HEK293 (cell line): ENCODE results near the gene RAB11B.

ENCODE experiments used
- CTCF ChIA-PET: fragments of 350-600 bp; formaldehyde crosslinking; extraction: SDS; loops from one replicate; lab custom pipeline; 2021; ENCODE audit warnings: antibody characterized with exemption; lab: Yijun Ruan, JAX
- POLR2A ChIA-PET: fragments of 300-600 bp; formaldehyde crosslinking; extraction: SDS; loops from one replicate; lab custom pipeline; 2020; ENCODE audit warnings: antibody characterized with exemption, inconsistent platforms; lab: Yijun Ruan, JAX
- H3K27ac ChIP-seq: fragments of 200-500 bp; sonication (Bioruptor generic); 2 replicates; pipeline ENCODE4 v1.5.1; 2014; ENCODE audit warnings: low read depth, low read length, control low read depth, inconsistent platforms; ENCODE audit errors: extremely low read depth
- H3K36me3 ChIP-seq, 2 experiments: fragments of 200-500 bp in 1 of 2; sonication (Bioruptor generic) in 1 of 2; 1 replicate in 1 of 2; 2 replicates in 1 of 2; pipeline ENCODE4 v1.5.1; 2014 to 2017; ENCODE audit warnings: inconsistent platforms in 2 of 2, low read length in 2 of 2; ENCODE audit not compliant: control insufficient read depth in 2 of 2, insufficient read depth in 1 of 2
- H3K4me1 ChIP-seq: fragments of 200-500 bp; sonication (Bioruptor generic); 2 replicates; pipeline ENCODE4 v1.5.1; 2014; ENCODE audit warnings: mild to moderate bottlenecking, low read length, inconsistent platforms; ENCODE audit not compliant: control insufficient read depth, insufficient read depth
- H3K4me3 ChIP-seq: 2 replicates; pipeline ENCODE4 v1.5.1; 2011; ENCODE audit warnings: low read depth, mild to moderate bottlenecking, control low read depth, low read length, moderate library complexity
- H3K9me3 ChIP-seq: fragments of 200-500 bp; sonication (Bioruptor generic); 2 replicates; pipeline ENCODE4 v1.5.1; 2014; ENCODE audit warnings: low read depth, low read length, inconsistent platforms; ENCODE audit not compliant: control insufficient read depth, insufficient read depth
- GFI1B ChIP-seq: fragments of 450-650 bp; formaldehyde crosslinking; IDR thresholded peaks from 2 replicates; pipeline ENCODE4 v1.5.1; 2016; ENCODE audit warnings: missing biosample characterization, missing genetic modification characterization
- GLI2 ChIP-seq: fragments of 450-650 bp; formaldehyde crosslinking; IDR thresholded peaks from 2 replicates; pipeline ENCODE4; 2017; ENCODE audit warnings: missing biosample characterization, missing genetic modification characterization, low read depth, borderline replicate concordance
- GLIS2 ChIP-seq: fragments of 450-650 bp; formaldehyde crosslinking; IDR thresholded peaks from 2 replicates; pipeline ENCODE4 v1.5.1; 2016; ENCODE audit warnings: missing biosample characterization, missing genetic modification characterization
- KLF10 ChIP-seq: fragments of 450-650 bp; IDR thresholded peaks from 2 replicates; pipeline ENCODE4 v1.5.1; 2018; ENCODE audit warnings: missing biosample characterization, mild to moderate bottlenecking, missing genetic modification characterization
- REPIN1 ChIP-seq: fragments of 450-650 bp; formaldehyde crosslinking; IDR thresholded peaks from 2 replicates; pipeline ENCODE4 v1.5.1; 2017; ENCODE audit warnings: missing biosample characterization, missing genetic modification characterization, low read depth
- SCRT1 ChIP-seq: fragments of 450-650 bp; formaldehyde crosslinking; IDR thresholded peaks from 2 replicates; pipeline ENCODE4 v1.5.1; 2016; ENCODE audit warnings: missing biosample characterization, missing genetic modification characterization, borderline replicate concordance
- SP2 ChIP-seq: fragments of 450-650 bp; formaldehyde crosslinking; IDR thresholded peaks from 2 replicates; pipeline ENCODE4 v1.5.1; 2016; ENCODE audit warnings: missing biosample characterization, missing genetic modification characterization
- ZFP37 ChIP-seq: fragments of 450-650 bp; formaldehyde crosslinking; IDR thresholded peaks from 2 replicates; pipeline ENCODE4 v1.5.1; 2016; ENCODE audit warnings: missing biosample characterization, missing genetic modification characterization
- ZNF138 ChIP-seq: fragments of 450-650 bp; formaldehyde crosslinking; IDR thresholded peaks from 2 replicates; pipeline ENCODE4 v1.5.1; 2016; ENCODE audit warnings: missing biosample characterization, missing genetic modification characterization, borderline replicate concordance
- ZNF155 ChIP-seq: fragments of 450-650 bp; formaldehyde crosslinking; IDR thresholded peaks from 2 replicates; pipeline ENCODE4 v1.5.1; 2016; ENCODE audit warnings: missing biosample characterization, missing genetic modification characterization
- ZNF221 ChIP-seq: fragments of 450-650 bp; formaldehyde crosslinking; IDR thresholded peaks from 2 replicates; pipeline ENCODE4 v1.5.1; 2017; ENCODE audit warnings: missing biosample characterization, missing genetic modification characterization, borderline replicate concordance
- ZNF423 ChIP-seq: fragments of 450-650 bp; formaldehyde crosslinking; IDR thresholded peaks from 2 replicates; pipeline ENCODE4 v1.5.1; 2016; ENCODE audit warnings: missing biosample characterization, missing genetic modification characterization
- ZNF530 ChIP-seq: fragments of 450-650 bp; formaldehyde crosslinking; IDR thresholded peaks from 2 replicates; pipeline ENCODE4 v1.5.1; 2016; ENCODE audit warnings: low read depth, missing biosample characterization, missing genetic modification characterization
- ZNF571 ChIP-seq: fragments of 450-650 bp; formaldehyde crosslinking; IDR thresholded peaks from 2 replicates; pipeline ENCODE4 v1.5.0; 2017; ENCODE audit warnings: missing biosample characterization, missing genetic modification characterization
- ZNF621 ChIP-seq: fragments of 450-650 bp; formaldehyde crosslinking; IDR thresholded peaks from 2 replicates; pipeline ENCODE4 v1.5.1; 2017; ENCODE audit warnings: missing biosample characterization, missing genetic modification characterization
- ZNF747 ChIP-seq: fragments of 450-650 bp; formaldehyde crosslinking; IDR thresholded peaks from 2 replicates; pipeline ENCODE4 v1.5.1; 2016; ENCODE audit warnings: missing biosample characterization, missing genetic modification characterization
- ZNF76 ChIP-seq: fragments of 450-650 bp; formaldehyde crosslinking; IDR thresholded peaks from 2 replicates; pipeline ENCODE4; 2016; ENCODE audit warnings: low read depth, missing biosample characterization, missing genetic modification characterization, borderline replicate concordance
- TF ChIP-seq, protein P1 (sequence below): fragments of 450-650 bp; formaldehyde crosslinking; IDR thresholded peaks from 2 replicates; pipeline ENCODE4 v1.5.1; 2016; ENCODE audit warnings: missing biosample characterization, missing genetic modification characterization
- TF ChIP-seq, protein P2 (sequence below): fragments of 450-650 bp; formaldehyde crosslinking; IDR thresholded peaks from 2 replicates; pipeline ENCODE4 v1.5.1; 2016; ENCODE audit warnings: missing biosample characterization, missing genetic modification characterization

Gene RAB11B

DNA sequence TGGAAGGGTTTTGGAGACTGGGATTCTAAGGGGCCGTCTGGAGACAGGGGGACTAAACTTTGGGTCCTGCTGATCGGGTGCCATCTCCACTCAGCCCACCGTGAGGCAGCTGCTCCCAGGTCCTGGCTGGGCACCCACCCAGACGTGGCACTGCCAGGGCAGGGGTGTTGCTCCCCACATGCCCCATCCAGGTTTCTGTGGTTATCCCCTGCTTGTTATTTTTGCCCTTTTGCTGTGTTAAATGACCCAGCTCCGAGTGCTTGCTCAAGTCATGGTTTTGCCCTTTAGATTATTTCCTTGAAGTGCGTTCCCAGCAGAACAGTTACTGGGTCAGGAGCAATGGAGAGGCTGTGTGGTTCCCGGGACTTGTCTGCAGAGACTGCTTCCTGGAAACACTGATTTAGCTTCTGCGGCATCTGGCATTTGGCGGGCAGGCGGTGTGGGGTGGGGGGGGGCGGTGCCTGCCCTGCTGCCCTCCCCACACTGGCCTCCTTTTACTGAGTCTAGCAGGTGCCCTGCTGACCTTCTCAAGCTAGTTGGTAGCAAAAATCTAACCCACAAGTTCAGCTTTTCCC is 1.9 kb downstream of the RAB11B start:
- POLR2A ChIA-PET, result interaction anchor here (0.6 to 1.5 kb wide), 3 partner anchors 25 to 1314 kb away, joined by 3 read pairs; no protein-coding TSS in a partner anchor
- Histone ChIP-seq H3K4me1 (peaks cover 3% of the 10 kb centered on the region; the same call in 1 of the 2 replicates), H3K4me3 (no peak overlapping the region), H3K36me3 (peaks cover 0 to 2% of the 10 kb centered on the region in 2 experiments; a peak in 1 of 3 replicates), H3K9me3 (no peaks in the 10 kb centered on the region), H3K27ac (no peak overlapping the region)
- TF ChIP-seq KLF10, result no peak
- no peak for TF ChIP-seq GLIS2 (tag by site-specific recombination)
- TF ChIP-seq ZNF571, result no peak
- TF ChIP-seq, protein P1, sequence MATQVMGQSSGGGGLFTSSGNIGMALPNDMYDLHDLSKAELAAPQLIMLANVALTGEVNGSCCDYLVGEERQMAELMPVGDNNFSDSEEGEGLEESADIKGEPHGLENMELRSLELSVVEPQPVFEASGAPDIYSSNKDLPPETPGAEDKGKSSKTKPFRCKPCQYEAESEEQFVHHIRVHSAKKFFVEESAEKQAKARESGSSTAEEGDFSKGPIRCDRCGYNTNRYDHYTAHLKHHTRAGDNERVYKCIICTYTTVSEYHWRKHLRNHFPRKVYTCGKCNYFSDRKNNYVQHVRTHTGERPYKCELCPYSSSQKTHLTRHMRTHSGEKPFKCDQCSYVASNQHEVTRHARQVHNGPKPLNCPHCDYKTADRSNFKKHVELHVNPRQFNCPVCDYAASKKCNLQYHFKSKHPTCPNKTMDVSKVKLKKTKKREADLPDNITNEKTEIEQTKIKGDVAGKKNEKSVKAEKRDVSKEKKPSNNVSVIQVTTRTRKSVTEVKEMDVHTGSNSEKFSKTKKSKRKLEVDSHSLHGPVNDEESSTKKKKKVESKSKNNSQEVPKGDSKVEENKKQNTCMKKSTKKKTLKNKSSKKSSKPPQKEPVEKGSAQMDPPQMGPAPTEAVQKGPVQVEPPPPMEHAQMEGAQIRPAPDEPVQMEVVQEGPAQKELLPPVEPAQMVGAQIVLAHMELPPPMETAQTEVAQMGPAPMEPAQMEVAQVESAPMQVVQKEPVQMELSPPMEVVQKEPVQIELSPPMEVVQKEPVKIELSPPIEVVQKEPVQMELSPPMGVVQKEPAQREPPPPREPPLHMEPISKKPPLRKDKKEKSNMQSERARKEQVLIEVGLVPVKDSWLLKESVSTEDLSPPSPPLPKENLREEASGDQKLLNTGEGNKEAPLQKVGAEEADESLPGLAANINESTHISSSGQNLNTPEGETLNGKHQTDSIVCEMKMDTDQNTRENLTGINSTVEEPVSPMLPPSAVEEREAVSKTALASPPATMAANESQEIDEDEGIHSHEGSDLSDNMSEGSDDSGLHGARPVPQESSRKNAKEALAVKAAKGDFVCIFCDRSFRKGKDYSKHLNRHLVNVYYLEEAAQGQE (tag by site-specific recombination), result no peak
- no peak for TF ChIP-seq ZNF138 (tag by site-specific recombination)
- TF ChIP-seq ZFP37 (tag by site-specific recombination), result no peak
- TF ChIP-seq SCRT1 (tag by site-specific recombination), result no peak
- no peak for TF ChIP-seq ZNF530 (tag by site-specific recombination)
- no peak for TF ChIP-seq SP2 (tag by site-specific recombination)
- no peak for TF ChIP-seq ZNF423 (tag by site-specific recombination)
- CTCF ChIA-PET, result interaction anchor here (0.6 to 6.5 kb wide), 6 partner anchors 19 to 70 kb away, joined by 3 to 57 read pairs (median 4); partner anchors contain the start of genes MARCHF2 and RPS28

DNA sequence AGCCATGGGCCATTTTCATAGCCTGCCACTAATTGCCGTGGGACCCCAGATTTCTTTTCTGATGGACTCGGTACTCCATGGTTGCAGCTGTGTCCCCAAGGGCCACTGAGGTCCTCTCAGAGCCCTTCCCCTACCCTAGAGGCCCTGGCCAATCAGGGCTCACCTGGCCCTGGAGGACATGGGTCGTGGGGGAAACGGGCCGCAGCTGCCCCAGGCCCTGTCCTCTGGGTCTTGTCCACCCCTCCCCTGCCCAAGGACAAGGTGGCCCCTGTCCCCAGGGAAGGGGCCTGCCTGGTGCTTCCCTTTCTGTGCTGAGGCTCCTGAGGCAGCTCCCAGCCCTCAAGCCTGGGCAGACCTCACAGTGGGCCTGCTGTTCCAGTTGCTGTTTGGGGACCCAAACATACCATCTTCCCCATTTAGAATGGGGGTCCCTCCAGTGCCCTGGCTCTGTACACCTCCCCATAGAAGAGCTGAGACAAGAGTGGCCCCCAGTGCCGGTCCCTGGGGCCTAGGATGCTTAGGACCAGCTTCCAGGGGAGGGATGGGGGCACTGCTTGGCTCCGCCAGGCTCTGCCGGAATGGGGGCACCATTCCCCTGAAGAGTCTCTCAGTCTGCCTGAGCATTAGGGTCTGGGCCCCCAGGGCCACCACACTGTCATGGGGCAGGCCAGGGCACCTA is 3.2 kb downstream of the RAB11B start:
- CTCF ChIA-PET, result interaction anchor here (1.1 to 6.5 kb wide), 3 partner anchors 40 to 132 kb away, joined by 3 to 57 read pairs (median 3); partner anchors contain the start of gene RPS28
- POLR2A ChIA-PET, result no interaction called here
- Histone ChIP-seq H3K4me3 (no peak overlapping the region), H3K36me3 (no peaks in the 10 kb centered on the region), H3K4me1 (peaks cover 3% of the 10 kb centered on the region; the same call in 1 of the 2 replicates)
- TF ChIP-seq GLI2 (tag by site-specific recombination) (no peak), ZNF76 (tag by site-specific recombination) (no peak), REPIN1 (tag by site-specific recombination) (no peak), ZNF747 (tag by site-specific recombination) (no peak), GFI1B (tag by site-specific recombination) (no peak), ZNF155 (tag by site-specific recombination) (no peak), ZNF621 (tag by site-specific recombination) (no peak), ZNF221 (no peak)
- TF ChIP-seq, protein P2, sequence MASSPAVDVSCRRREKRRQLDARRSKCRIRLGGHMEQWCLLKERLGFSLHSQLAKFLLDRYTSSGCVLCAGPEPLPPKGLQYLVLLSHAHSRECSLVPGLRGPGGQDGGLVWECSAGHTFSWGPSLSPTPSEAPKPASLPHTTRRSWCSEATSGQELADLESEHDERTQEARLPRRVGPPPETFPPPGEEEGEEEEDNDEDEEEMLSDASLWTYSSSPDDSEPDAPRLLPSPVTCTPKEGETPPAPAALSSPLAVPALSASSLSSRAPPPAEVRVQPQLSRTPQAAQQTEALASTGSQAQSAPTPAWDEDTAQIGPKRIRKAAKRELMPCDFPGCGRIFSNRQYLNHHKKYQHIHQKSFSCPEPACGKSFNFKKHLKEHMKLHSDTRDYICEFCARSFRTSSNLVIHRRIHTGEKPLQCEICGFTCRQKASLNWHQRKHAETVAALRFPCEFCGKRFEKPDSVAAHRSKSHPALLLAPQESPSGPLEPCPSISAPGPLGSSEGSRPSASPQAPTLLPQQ (tag by site-specific recombination), result no peak
- TF ChIP-seq, all 188 proteins: peak for 0
- Histone ChIP-seq H3K9me3 (no peaks in the 10 kb centered on the region), H3K27ac (no peak overlapping the region)
